Ovary (tissue), 3 donors: Measurements from ENCODE around the gene SPATA4.

Experiments used
- EP300 ChIP-seq: sonication (generic); formaldehyde crosslinking; IDR thresholded peaks from one replicate; pipeline ENCODE4 v1.6.1; 2017; ENCODE audit warnings: antibody characterized with exemption
- POLR2A ChIP-seq: fragments of 450-650 bp; IDR thresholded peaks from one replicate; pipeline ENCODE4 v1.6.1; 2017; ENCODE audit warnings: antibody characterized with exemption, mild to moderate bottlenecking, moderate library complexity
- TF ChIP-seq, protein P1 (sequence below), 3 donors: fragments of 450-650 bp in 2 of 3; fragments of 200-600 bp in 1 of 3; IDR thresholded peaks; one replicate each; pipeline versions ENCODE4 v1.5.1 to v1.8.0; 2016 to 2022; ENCODE audit warnings: antibody characterized with exemption in 3 of 3, mild to moderate bottlenecking in 1 of 3
- donor health status: DM: no; HTN: no; CAD: no.

DNA sequence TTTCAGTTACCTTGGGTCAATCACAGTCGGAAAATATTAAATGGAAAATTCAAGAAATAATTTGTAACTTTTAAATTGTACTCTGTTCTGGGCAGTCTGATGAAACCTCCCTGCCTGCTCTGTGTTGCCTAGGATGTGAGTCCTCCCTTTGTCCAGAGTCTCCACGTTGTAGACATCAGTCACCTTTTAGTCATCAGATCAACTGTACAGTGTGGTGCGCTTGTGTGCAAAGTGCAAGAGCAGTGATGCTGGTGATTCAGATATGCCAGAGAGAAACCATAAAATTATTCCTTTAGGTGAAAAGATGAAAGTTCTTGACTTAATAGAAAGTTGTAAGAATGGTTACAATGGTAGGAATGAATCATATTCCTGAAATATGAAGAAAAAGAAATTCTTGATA is 1.4 kb downstream of the SPATA4 start:
- TF ChIP-seq POLR2A: no peak
- TF ChIP-seq, protein P1, sequence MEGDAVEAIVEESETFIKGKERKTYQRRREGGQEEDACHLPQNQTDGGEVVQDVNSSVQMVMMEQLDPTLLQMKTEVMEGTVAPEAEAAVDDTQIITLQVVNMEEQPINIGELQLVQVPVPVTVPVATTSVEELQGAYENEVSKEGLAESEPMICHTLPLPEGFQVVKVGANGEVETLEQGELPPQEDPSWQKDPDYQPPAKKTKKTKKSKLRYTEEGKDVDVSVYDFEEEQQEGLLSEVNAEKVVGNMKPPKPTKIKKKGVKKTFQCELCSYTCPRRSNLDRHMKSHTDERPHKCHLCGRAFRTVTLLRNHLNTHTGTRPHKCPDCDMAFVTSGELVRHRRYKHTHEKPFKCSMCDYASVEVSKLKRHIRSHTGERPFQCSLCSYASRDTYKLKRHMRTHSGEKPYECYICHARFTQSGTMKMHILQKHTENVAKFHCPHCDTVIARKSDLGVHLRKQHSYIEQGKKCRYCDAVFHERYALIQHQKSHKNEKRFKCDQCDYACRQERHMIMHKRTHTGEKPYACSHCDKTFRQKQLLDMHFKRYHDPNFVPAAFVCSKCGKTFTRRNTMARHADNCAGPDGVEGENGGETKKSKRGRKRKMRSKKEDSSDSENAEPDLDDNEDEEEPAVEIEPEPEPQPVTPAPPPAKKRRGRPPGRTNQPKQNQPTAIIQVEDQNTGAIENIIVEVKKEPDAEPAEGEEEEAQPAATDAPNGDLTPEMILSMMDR (IDR thresholded peaks at IDR 0.05): no peak
- TF ChIP-seq EP300: no peak
